ENCODE data around the gene CMBL. TPM values are rescaled to one million over a fixed set of nuclear protein-coding genes. Genes with fewer than 3 reads are reported as not detected.

The CMBL gene
- total RNA-seq, 1 donor = 8.2 TPM

GRCh38 chr5:10261065-10261464 lies 46.6 kb downstream of the CMBL start:
- no peak overlapping the region for H3K4me3 ChIP-seq (ENCODE audit: low read depth, low read length)
- no peak for DNase-seq (ENCODE audit: low read depth)
- no peak for TF ChIP-seq CTCF (IDR thresholded peaks at IDR 0.05; ENCODE audit: insufficient read depth, low read depth, low read length)

- no peak for DNase-seq (ENCODE audit: low read depth)
- no peak overlapping the region for H3K4me3 ChIP-seq (ENCODE audit: low read depth, low read length)
- no peak for TF ChIP-seq CTCF (IDR thresholded peaks at IDR 0.05; ENCODE audit: insufficient read depth, low read depth, low read length)
Measured at GRCh38 chr5:10259899-10260298, 47.8 kb downstream of the CMBL start.

GRCh38 chr5:10257870-10258269 lies 49.8 kb downstream of the CMBL start:
- no peak for DNase-seq (ENCODE audit: low read depth)
- TF ChIP-seq CTCF (IDR thresholded peaks at IDR 0.05; ENCODE audit: insufficient read depth, low read depth, low read length) = no peak
- H3K4me3 ChIP-seq (ENCODE audit: low read depth, low read length) = no peak overlapping the region

GRCh38 chr5:10254686-10255085 lies 53.0 kb downstream of the CMBL start:
- TF ChIP-seq CTCF (IDR thresholded peaks at IDR 0.05; ENCODE audit: insufficient read depth, low read depth, low read length) = no peak
- no peak overlapping the region for H3K4me3 ChIP-seq (ENCODE audit: low read depth, low read length)
- DNase-seq (ENCODE audit: low read depth) = no peak

GRCh38 chr5:10253390-10253789 lies 54.3 kb downstream of the CMBL start:
- no peak for TF ChIP-seq CTCF (IDR thresholded peaks at IDR 0.05; ENCODE audit: insufficient read depth, low read depth, low read length)
- no peak for DNase-seq (ENCODE audit: low read depth)
- no peak overlapping the region for H3K4me3 ChIP-seq (ENCODE audit: low read depth, low read length)

GRCh38 chr5:10251405-10251804 lies 56.3 kb downstream of the CMBL start:
- no peak for TF ChIP-seq CTCF (IDR thresholded peaks at IDR 0.05; ENCODE audit: insufficient read depth, low read depth, low read length)
- no peak for DNase-seq (ENCODE audit: low read depth)
- H3K4me3 ChIP-seq (ENCODE audit: low read depth, low read length) = peak overlapping the region; percentile 93

GRCh38 chr5:10250806-10251276 lies 56.9 kb downstream of the CMBL start:
- DNase-seq (ENCODE audit: low read depth) = peak; percentile 27
- no peak for TF ChIP-seq CTCF (IDR thresholded peaks at IDR 0.05; ENCODE audit: insufficient read depth, low read depth, low read length)
- H3K4me3 ChIP-seq (ENCODE audit: low read depth, low read length) = peak overlapping the region; percentile 93
